MM.1S (cell line): Measurements from ENCODE around the gene ANTXRL.
"Not testable (repeated sequence)": the region's sequence is repeated elsewhere in the genome, so short reads cannot be mapped to it uniquely, and the experiment has no call there.

Source experiments
- CTCF ChIP-seq: fragments of 300-600 bp; sonication (generic); IDR thresholded peaks from 2 replicates; pipeline ENCODE4 v1.5.1; 2016; ENCODE audit warnings: antibody characterized with exemption, low read length, mixed read lengths
- EZH2 ChIP-seq: fragments of 300-600 bp; sonication (generic); optimal IDR thresholded peaks from 2 replicates; pipeline ENCODE3; 2017; ENCODE audit warnings: low read depth, mild to moderate bottlenecking, antibody characterized with exemption, low read length, mixed read lengths
- EZH2phosphoT487 ChIP-seq: fragments of 300-600 bp; sonication (generic); IDR thresholded peaks from 2 replicates; pipeline ENCODE4 v1.6.1; 2018; ENCODE audit warnings: antibody characterized with exemption, low read length

DNA sequence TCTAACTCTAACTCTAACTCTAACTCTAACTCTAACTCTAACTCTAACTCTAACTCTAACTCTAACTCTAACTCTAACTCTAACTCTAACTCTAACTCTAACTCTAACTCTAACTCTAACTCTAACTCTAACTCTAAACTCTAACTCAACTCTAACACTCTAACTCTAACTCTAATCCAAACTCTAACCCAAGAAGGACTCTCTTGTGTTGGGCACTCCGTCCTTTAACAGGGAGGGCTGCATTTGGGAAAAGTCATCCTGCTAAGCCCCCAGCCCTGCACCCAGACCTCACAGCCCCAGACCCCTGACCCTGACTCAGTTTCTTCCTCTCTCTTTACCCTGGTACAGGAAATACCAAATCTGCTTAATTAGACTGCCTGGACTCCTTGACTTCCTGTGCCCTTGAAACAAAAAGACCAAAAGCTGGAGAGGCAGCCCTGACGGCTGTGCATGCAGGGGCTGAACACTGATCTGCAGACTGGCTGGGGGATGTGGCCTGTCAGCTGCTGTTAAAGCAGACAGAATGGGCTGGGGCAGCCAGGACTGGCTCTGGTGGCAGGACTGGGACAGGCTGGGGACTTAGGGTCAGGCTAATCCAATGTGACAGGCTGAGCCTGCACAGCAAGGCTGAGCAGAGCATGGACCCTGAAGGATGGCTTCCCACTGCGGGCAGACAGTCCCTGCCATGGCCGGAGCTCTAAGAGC lies 14.8 kb upstream of the ANTXRL start:
- not testable (repeated sequence) for TF ChIP-seq EZH2phosphoT487, CTCF, EZH2
